ENCODE data around the gene RPA3.

RPA3 gene

GRCh38 chr7:7746458-7746857, 28.1 kb upstream of the RPA3 start:
- peaks cover 32% of the 10 kb centered on the region for H3K4me1 ChIP-seq (ENCODE audit: insufficient read depth, low read length)
- H3K36me3 ChIP-seq (ENCODE audit: insufficient read depth, low read length) = no peaks in the 10 kb centered on the region
- H3K27ac ChIP-seq (ENCODE audit: low read depth, low read length) = no peak overlapping the region
- H3K27me3 ChIP-seq (ENCODE audit: control insufficient read depth in 1 of 2, insufficient read depth in 2 of 2, low read length in 2 of 2) = no peaks in the 10 kb centered on the region
- H3K9ac ChIP-seq (ENCODE audit: low read length) = no peak overlapping the region
- H3K4me3 ChIP-seq (ENCODE audit: low read depth in 1 of 2, low read length in 2 of 2) = no peak overlapping the region
- H3K9me3 ChIP-seq (ENCODE audit: low read length) = no peaks in the 10 kb centered on the region

GRCh38 chr7:7745966-7746365, 27.6 kb upstream of the RPA3 start:
- Histone ChIP-seq H3K9ac (ENCODE audit: low read length) (no peak overlapping the region), H3K4me3 (ENCODE audit: low read depth in 1 of 2, low read length in 2 of 2) (no peak overlapping the region), H3K36me3 (ENCODE audit: insufficient read depth, low read length) (no peaks in the 10 kb centered on the region), H3K27ac (ENCODE audit: low read depth, low read length) (no peak overlapping the region), H3K4me1 (ENCODE audit: insufficient read depth, low read length) (peaks cover 28% of the 10 kb centered on the region), H3K27me3 (ENCODE audit: control insufficient read depth in 1 of 2, insufficient read depth in 2 of 2, low read length in 2 of 2) (no peaks in the 10 kb centered on the region), H3K9me3 (ENCODE audit: low read length) (no peaks in the 10 kb centered on the region)

- no peaks in the 10 kb centered on the region for H3K36me3 ChIP-seq (ENCODE audit: insufficient read depth, low read length)
- H3K27me3 ChIP-seq (ENCODE audit: control insufficient read depth in 1 of 2, insufficient read depth in 2 of 2, low read length in 2 of 2) = no peaks in the 10 kb centered on the region
- H3K27ac ChIP-seq (ENCODE audit: low read depth, low read length) = no peak overlapping the region
- H3K4me3 ChIP-seq (ENCODE audit: low read depth in 1 of 2, low read length in 2 of 2) = no peak overlapping the region
- H3K9ac ChIP-seq (ENCODE audit: low read length) = no peak overlapping the region
- H3K4me1 ChIP-seq (ENCODE audit: insufficient read depth, low read length) = peaks cover 20% of the 10 kb centered on the region
- no peaks in the 10 kb centered on the region for H3K9me3 ChIP-seq (ENCODE audit: low read length)
These were observed 26.9 kb upstream of the RPA3 start for GRCh38 chr7:7745258-7745657.

DNA sequence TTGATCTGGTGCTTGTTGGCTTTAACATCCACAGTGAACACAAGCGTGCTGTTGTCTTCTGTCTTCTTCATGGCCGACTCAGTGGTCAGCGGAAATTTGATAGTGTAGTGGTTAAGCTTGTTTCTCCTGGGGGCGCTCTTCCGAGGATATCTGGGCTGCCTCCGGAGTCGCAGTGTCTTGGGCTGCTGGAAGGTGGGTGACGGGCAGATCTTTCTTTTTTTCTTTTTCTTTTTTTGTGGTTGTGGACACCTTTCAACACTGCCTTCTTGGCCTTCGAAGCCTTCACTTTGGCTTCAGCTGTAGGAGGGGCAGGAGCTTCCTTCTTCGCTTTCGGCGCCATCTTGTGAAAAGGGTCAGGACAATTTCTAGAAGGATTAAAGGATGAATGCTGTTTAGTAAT, 23.8 kb upstream of the RPA3 start:
- H3K27ac ChIP-seq (ENCODE audit: low read depth, low read length) = no peak overlapping the region
- no peak overlapping the region for H3K4me3 ChIP-seq (ENCODE audit: low read depth in 1 of 2, low read length in 2 of 2)
- H3K27me3 ChIP-seq (ENCODE audit: control insufficient read depth in 1 of 2, insufficient read depth in 2 of 2, low read length in 2 of 2) = no peaks in the 10 kb centered on the region

GRCh38 chr7:7740037-7740355, 21.6 kb upstream of the RPA3 start:
- Histone ChIP-seq H3K36me3 (ENCODE audit: insufficient read depth, low read length) (no peaks in the 10 kb centered on the region), H3K27me3 (ENCODE audit: control insufficient read depth in 1 of 2, insufficient read depth in 2 of 2, low read length in 2 of 2) (no peaks in the 10 kb centered on the region), H3K9me3 (ENCODE audit: low read length) (no peaks in the 10 kb centered on the region), H3K27ac (ENCODE audit: low read depth, low read length) (no peak overlapping the region), H3K4me1 (ENCODE audit: insufficient read depth, low read length) (peaks cover 8% of the 10 kb centered on the region), H3K9ac (ENCODE audit: low read length) (no peak overlapping the region), H3K4me3 (ENCODE audit: low read depth in 1 of 2, low read length in 2 of 2) (no peak overlapping the region)

More for the DNA sequence above, 23.8 kb upstream of the RPA3 start:
- Histone ChIP-seq H3K9ac (ENCODE audit: low read length) (no peak overlapping the region), H3K4me1 (ENCODE audit: insufficient read depth, low read length) (peaks cover 27% of the 10 kb centered on the region), H3K9me3 (ENCODE audit: low read length) (no peaks in the 10 kb centered on the region), H3K36me3 (ENCODE audit: insufficient read depth, low read length) (no peaks in the 10 kb centered on the region)

DNA sequence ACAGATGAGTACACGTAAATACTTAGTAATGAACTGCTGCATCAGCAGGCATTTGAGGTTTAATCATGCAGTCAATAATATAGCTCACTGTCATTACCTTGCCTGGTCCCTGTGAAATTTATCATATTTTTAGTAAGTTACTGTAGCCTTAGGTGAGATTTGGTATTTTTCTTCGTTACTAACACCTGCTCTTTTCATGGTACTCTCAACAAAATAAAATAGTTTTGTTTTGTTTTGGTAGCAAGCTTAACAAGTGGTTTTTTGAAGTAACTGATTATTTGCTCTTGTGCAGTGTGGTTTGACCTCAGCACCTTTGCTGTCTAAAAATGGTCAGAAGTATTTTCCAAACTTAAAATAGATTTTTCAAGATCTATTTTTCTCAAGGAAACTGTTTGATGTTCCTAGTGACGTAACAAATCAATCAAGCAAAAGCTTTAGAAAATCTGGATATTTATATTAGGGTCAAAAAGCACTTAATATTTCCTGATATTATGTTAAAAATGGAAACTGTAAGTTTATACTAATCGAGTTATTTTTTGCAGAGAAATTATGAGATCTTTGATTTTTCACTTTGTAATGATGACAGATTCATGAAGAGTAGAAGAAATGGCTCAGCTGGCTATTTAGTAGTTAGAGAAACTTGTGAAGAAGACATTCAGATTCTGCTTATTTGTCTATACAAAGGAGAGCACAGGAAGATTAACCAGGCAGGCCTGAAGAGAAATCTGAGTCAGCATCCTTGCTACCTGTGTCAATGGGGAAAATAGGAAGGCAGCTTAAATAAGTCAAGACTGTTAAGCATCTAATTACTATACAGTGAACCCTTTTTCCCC, 21.0 kb upstream of the RPA3 start:
- H3K27me3 ChIP-seq (ENCODE audit: control insufficient read depth in 1 of 2, insufficient read depth in 2 of 2, low read length in 2 of 2) = no peaks in the 10 kb centered on the region
- H3K9me3 ChIP-seq (ENCODE audit: low read length) = no peaks in the 10 kb centered on the region
- no peak overlapping the region for H3K9ac ChIP-seq (ENCODE audit: low read length)
- H3K36me3 ChIP-seq (ENCODE audit: insufficient read depth, low read length) = no peaks in the 10 kb centered on the region
- peaks cover 8% of the 10 kb centered on the region for H3K4me1 ChIP-seq (ENCODE audit: insufficient read depth, low read length)
- H3K4me3 ChIP-seq (ENCODE audit: low read depth in 1 of 2, low read length in 2 of 2) = no peak overlapping the region
- no peak overlapping the region for H3K27ac ChIP-seq (ENCODE audit: low read depth, low read length)

DNA sequence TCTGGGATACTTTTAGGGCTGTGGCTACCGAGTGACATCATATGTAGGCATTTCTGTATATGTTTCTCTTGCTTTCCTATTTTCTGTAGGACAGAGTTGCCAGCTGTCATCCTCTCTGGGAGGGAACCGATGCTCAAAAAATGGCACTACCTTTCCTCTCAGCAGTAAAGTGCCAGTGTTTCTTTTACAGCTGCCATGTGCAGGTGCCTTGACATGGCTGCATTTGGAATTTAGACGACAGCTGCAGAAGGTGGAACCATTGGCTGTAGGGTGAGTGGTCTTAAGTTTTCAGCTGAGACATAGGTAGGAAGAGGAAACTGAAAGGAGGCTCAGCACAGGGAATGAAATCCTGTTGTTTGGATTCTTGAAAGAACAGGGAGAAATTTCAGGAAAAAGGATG, 20.2 kb upstream of the RPA3 start:
- no peaks in the 10 kb centered on the region for H3K27me3 ChIP-seq (ENCODE audit: control insufficient read depth in 1 of 2, insufficient read depth in 2 of 2, low read length in 2 of 2)
- H3K4me1 ChIP-seq (ENCODE audit: insufficient read depth, low read length) = peaks cover 8% of the 10 kb centered on the region
- H3K4me3 ChIP-seq (ENCODE audit: low read depth in 1 of 2, low read length in 2 of 2) = no peak overlapping the region
- H3K9me3 ChIP-seq (ENCODE audit: low read length) = no peaks in the 10 kb centered on the region
- no peak overlapping the region for H3K27ac ChIP-seq (ENCODE audit: low read depth, low read length)
- no peaks in the 10 kb centered on the region for H3K36me3 ChIP-seq (ENCODE audit: insufficient read depth, low read length)
- no peak overlapping the region for H3K9ac ChIP-seq (ENCODE audit: low read length)

DNA sequence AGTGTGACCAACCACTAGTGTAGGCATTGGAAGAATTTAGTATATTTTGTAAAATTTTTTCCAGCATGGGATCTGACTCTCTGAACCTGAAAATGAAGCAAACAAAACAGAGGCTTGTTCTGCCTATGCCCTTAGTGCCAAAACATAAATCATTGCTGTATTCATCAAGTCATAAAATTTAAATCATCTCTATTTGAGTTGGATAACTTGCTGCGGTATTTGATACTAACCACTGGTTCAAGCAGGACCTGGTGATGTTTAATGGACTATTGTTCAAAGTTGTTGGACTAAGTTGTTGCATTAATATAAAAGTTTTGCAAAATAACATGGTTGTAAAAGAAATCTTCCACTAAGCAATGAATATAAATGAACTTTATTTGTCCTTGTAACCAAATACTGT, 19.8 kb upstream of the RPA3 start:
- Histone ChIP-seq H3K27me3 (ENCODE audit: control insufficient read depth in 1 of 2, insufficient read depth in 2 of 2, low read length in 2 of 2) (no peaks in the 10 kb centered on the region), H3K9ac (ENCODE audit: low read length) (no peak overlapping the region), H3K4me1 (ENCODE audit: insufficient read depth, low read length) (peaks cover 8% of the 10 kb centered on the region), H3K36me3 (ENCODE audit: insufficient read depth, low read length) (no peaks in the 10 kb centered on the region), H3K27ac (ENCODE audit: low read depth, low read length) (no peak overlapping the region), H3K4me3 (ENCODE audit: low read depth in 1 of 2, low read length in 2 of 2) (no peak overlapping the region), H3K9me3 (ENCODE audit: low read length) (no peaks in the 10 kb centered on the region)

GRCh38 chr7:7737674-7738073, 19.3 kb upstream of the RPA3 start:
- H3K27me3 ChIP-seq (ENCODE audit: control insufficient read depth in 1 of 2, insufficient read depth in 2 of 2, low read length in 2 of 2) = no peaks in the 10 kb centered on the region
- peaks cover 13% of the 10 kb centered on the region for H3K4me1 ChIP-seq (ENCODE audit: insufficient read depth, low read length)
- H3K9me3 ChIP-seq (ENCODE audit: low read length) = no peaks in the 10 kb centered on the region
- no peak overlapping the region for H3K9ac ChIP-seq (ENCODE audit: low read length)
- H3K27ac ChIP-seq (ENCODE audit: low read depth, low read length) = no peak overlapping the region
- H3K4me3 ChIP-seq (ENCODE audit: low read depth in 1 of 2, low read length in 2 of 2) = no peak overlapping the region
- H3K36me3 ChIP-seq (ENCODE audit: insufficient read depth, low read length) = no peaks in the 10 kb centered on the region

GRCh38 chr7:7736671-7737070, 18.3 kb upstream of the RPA3 start:
- Histone ChIP-seq H3K9ac (ENCODE audit: low read length) (no peak overlapping the region), H3K27me3 (ENCODE audit: control insufficient read depth in 1 of 2, insufficient read depth in 2 of 2, low read length in 2 of 2) (no peaks in the 10 kb centered on the region), H3K27ac (ENCODE audit: low read depth, low read length) (no peak overlapping the region), H3K4me3 (ENCODE audit: low read depth in 1 of 2, low read length in 2 of 2) (no peak overlapping the region), H3K36me3 (ENCODE audit: insufficient read depth, low read length) (no peaks in the 10 kb centered on the region), H3K4me1 (ENCODE audit: insufficient read depth, low read length) (peaks cover 23% of the 10 kb centered on the region), H3K9me3 (ENCODE audit: low read length) (no peaks in the 10 kb centered on the region)

DNA sequence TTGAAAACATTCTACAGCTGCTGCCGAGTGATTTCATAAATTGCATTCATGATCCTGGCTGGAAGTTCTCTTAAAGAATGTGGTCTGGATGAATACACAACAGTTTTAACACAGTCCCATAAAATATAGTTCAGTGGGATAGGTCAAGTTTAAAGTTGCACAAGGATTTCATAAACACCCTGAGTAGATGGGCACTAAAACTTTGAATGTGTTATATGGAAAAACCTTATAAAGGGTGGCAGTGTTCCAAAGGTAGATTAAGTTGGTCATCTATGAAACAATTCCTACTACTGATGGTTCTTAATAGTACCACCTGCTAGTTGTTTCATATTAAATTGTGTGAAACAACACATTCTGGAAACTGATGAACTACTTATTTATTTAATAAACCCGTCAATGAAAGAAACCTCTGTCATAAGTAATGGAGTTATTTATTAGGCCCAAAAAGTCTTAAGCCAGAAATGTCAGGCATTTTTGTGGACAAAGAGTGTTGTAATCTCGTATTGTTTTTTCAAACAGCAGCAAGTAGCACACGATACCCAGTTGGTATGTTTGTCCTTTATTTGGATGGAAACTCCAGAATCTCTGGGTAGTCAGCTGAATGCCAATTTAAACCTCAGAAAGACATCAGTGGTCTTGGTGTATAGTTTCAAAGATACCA, 14.3 kb upstream of the RPA3 start:
- Histone ChIP-seq H3K4me3 (ENCODE audit: low read depth in 1 of 2, low read length in 2 of 2) (no peak overlapping the region), H3K9ac (ENCODE audit: low read length) (no peak overlapping the region), H3K36me3 (ENCODE audit: insufficient read depth, low read length) (no peaks in the 10 kb centered on the region), H3K9me3 (ENCODE audit: low read length) (no peaks in the 10 kb centered on the region), H3K27me3 (ENCODE audit: control insufficient read depth in 1 of 2, insufficient read depth in 2 of 2, low read length in 2 of 2) (no peaks in the 10 kb centered on the region), H3K27ac (ENCODE audit: low read depth, low read length) (no peak overlapping the region), H3K4me1 (ENCODE audit: insufficient read depth, low read length) (peaks cover 22% of the 10 kb centered on the region)

GRCh38 chr7:7731732-7732131, 13.3 kb upstream of the RPA3 start:
- no peaks in the 10 kb centered on the region for H3K27me3 ChIP-seq (ENCODE audit: control insufficient read depth in 1 of 2, insufficient read depth in 2 of 2, low read length in 2 of 2)
- H3K9me3 ChIP-seq (ENCODE audit: low read length) = no peaks in the 10 kb centered on the region
- H3K9ac ChIP-seq (ENCODE audit: low read length) = no peak overlapping the region
- H3K4me1 ChIP-seq (ENCODE audit: insufficient read depth, low read length) = peaks cover 22% of the 10 kb centered on the region
- no peak overlapping the region for H3K4me3 ChIP-seq (ENCODE audit: low read depth in 1 of 2, low read length in 2 of 2)
- no peak overlapping the region for H3K27ac ChIP-seq (ENCODE audit: low read depth, low read length)
- H3K36me3 ChIP-seq (ENCODE audit: insufficient read depth, low read length) = no peaks in the 10 kb centered on the region
